SK-N-SH (cell line): ENCODE data around the gene SF3B1. TPM values are rescaled to one million over a fixed set of nuclear protein-coding genes. Genes with fewer than 3 reads are reported as not detected.

Experiments
- CTCF ChIA-PET: fragments of 300-600, 350-600 bp; formaldehyde crosslinking; extraction: SDS; loops from one replicate; lab custom pipeline; 2021; lab: Yijun Ruan, JAX
- POLR2A ChIA-PET: fragments of 350-600 bp; sonication (Branson Sonifier 250); formaldehyde crosslinking; extraction: SDS; loops from one replicate; lab custom pipeline; 2020; ENCODE audit warnings: antibody characterized with exemption, inconsistent platforms; lab: Yijun Ruan, JAX
- DNase-seq: peaks from one replicate; pipeline ENCODE4 v3.0.0; 2012
- H2AFZ ChIP-seq: fragments of 200-600 bp; sonication (generic); 2 replicates; pipeline ENCODE4 v1.8.1; 2016; ENCODE audit warnings: antibody characterized with exemption, mild to moderate bottlenecking, low read depth
- H3F3A ChIP-seq: fragments of 200-600 bp; sonication (generic); replicated peaks from 2 replicates; pipeline ENCODE3; 2016; ENCODE audit warnings: antibody characterized with exemption, mild to moderate bottlenecking; ENCODE audit not compliant: insufficient read depth
- H3K27ac ChIP-seq, 2 experiments: fragments of 200-500 bp in 1 of 2; fragments of 200-600 bp in 1 of 2; sonication (Bioruptor generic) in 1 of 2; sonication (generic), shearing (Covaris generic) in 1 of 2; 2 replicates each; pipeline versions ENCODE4 v1.5.1 to v1.6.1; 2014 to 2016; ENCODE audit warnings: low read depth in 2 of 2, inconsistent platforms in 1 of 2, low read length in 1 of 2, mild to moderate bottlenecking in 1 of 2, mixed read lengths in 1 of 2
- H3K27me3 ChIP-seq: fragments of 200-600 bp; sonication (generic), shearing (Covaris generic); 2 replicates; pipeline ENCODE4 v1.6.1; 2016; ENCODE audit warnings: mixed run types; ENCODE audit not compliant: insufficient read depth
- H3K36me3 ChIP-seq, 2 experiments: fragments of 200-500 bp in 1 of 2; fragments of 200-600 bp in 1 of 2; sonication (Bioruptor generic) in 1 of 2; sonication (generic) in 1 of 2; replicated peaks in 1 of 2; 2 replicates each; pipeline versions ENCODE3 to v1.5.1; 2014 to 2016; ENCODE audit warnings: low read length in 1 of 2, mild to moderate bottlenecking in 1 of 2; ENCODE audit not compliant: insufficient read depth in 2 of 2, control insufficient read depth in 1 of 2
- H3K4me1 ChIP-seq, 2 experiments: fragments of 200-500 bp in 1 of 2; fragments of 200-600 bp in 1 of 2; sonication (Bioruptor generic) in 1 of 2; sonication (generic), shearing (Covaris generic) in 1 of 2; 2 replicates each; pipeline versions ENCODE4 v1.5.1 to v1.6.1; 2014 to 2016; ENCODE audit warnings: low read depth in 1 of 2, low read length in 1 of 2, mixed run types in 1 of 2; ENCODE audit not compliant: insufficient read depth in 2 of 2, control insufficient read depth in 1 of 2
- H3K4me2 ChIP-seq: fragments of 200-600 bp; sonication (generic), shearing (Covaris generic); 2 replicates; pipeline ENCODE4 v1.6.1; 2017; ENCODE audit warnings: mixed run types
- H3K4me3 ChIP-seq, 2 experiments: fragments of 200-500 bp in 1 of 2; fragments of 200-600 bp in 1 of 2; sonication (Bioruptor generic) in 1 of 2; sonication (generic), shearing (Covaris generic) in 1 of 2; 2 replicates each; pipeline versions ENCODE4 v1.5.1 to v1.8.1; 2014 to 2016; ENCODE audit warnings: low read depth in 2 of 2, inconsistent platforms in 1 of 2, low read length in 1 of 2, mild to moderate bottlenecking in 1 of 2, mixed read lengths in 1 of 2, moderate library complexity in 1 of 2
- H3K79me2 ChIP-seq: fragments of 200-600 bp; sonication (generic); 2 replicates; pipeline ENCODE4 v1.8.1; 2017; ENCODE audit warnings: mild to moderate bottlenecking; ENCODE audit not compliant: insufficient read depth
- H3K9ac ChIP-seq: fragments of 200-600 bp; sonication (generic); 2 replicates; pipeline ENCODE4 v1.6.1; 2017; ENCODE audit warnings: mixed run types
- H3K9me2 ChIP-seq: fragments of 200-600 bp; sonication (generic); 2 replicates; pipeline ENCODE4 v1.6.1; 2017; ENCODE audit warnings: mixed run types
- H3K9me3 ChIP-seq: fragments of 200-600 bp; sonication (generic); 2 replicates; pipeline ENCODE4 v1.6.1; 2017; ENCODE audit warnings: mixed run types, mild to moderate bottlenecking, moderate library complexity
- H4K20me1 ChIP-seq: fragments of 200-600 bp; sonication (generic); 2 replicates; pipeline ENCODE4 v1.6.1; 2017; ENCODE audit warnings: mild to moderate bottlenecking, mixed run types; ENCODE audit not compliant: insufficient read depth
- EP300 ChIP-seq, 2 experiments: IDR thresholded peaks; 2 replicates each; pipeline versions ENCODE4 v1.4.0 to v1.6.1; 2012; ENCODE audit warnings: borderline replicate concordance in 1 of 2, low read depth in 1 of 2, low read length in 1 of 2
- FOXJ3 ChIP-seq: sonication (generic); formaldehyde crosslinking; IDR thresholded peaks from 2 replicates; pipeline ENCODE4 v1.5.1; 2020; ENCODE audit warnings: mild to moderate bottlenecking, missing genetic modification reagents
- IRF3 ChIP-seq: fragments of 150-350 bp; IDR thresholded peaks from 2 replicates; pipeline ENCODE4 v1.6.1; 2016; ENCODE audit warnings: mild to moderate bottlenecking, low read depth, low read length
- MAX ChIP-seq: IDR thresholded peaks from 2 replicates; pipeline ENCODE4 v1.4.0; 2012; ENCODE audit warnings: low read depth
- MEF2A ChIP-seq: IDR thresholded peaks from 2 replicates; pipeline ENCODE4 v1.4.0; 2012; ENCODE audit warnings: low read depth, borderline replicate concordance
- NFIC ChIP-seq: IDR thresholded peaks from 2 replicates; pipeline ENCODE4 v1.4.0; 2012; ENCODE audit warnings: borderline replicate concordance
- POLR2AphosphoS5 ChIP-seq: IDR thresholded peaks from 2 replicates; pipeline ENCODE4 v1.6.1; 2012; ENCODE audit warnings: low read depth, low read length
- RCOR1 ChIP-seq: fragments of 150-350 bp; IDR thresholded peaks from 2 replicates; pipeline ENCODE4 v1.6.1; 2017; ENCODE audit warnings: antibody characterized with exemption, low read length
- RXRA ChIP-seq: IDR thresholded peaks from 2 replicates; pipeline ENCODE4 v1.4.0; 2012; ENCODE audit warnings: low read depth, mild to moderate bottlenecking, borderline replicate concordance
- TAF1 ChIP-seq: IDR thresholded peaks from 2 replicates; pipeline ENCODE4 v1.6.1; 2012; ENCODE audit warnings: low read depth, mild to moderate bottlenecking, low read length, moderate library complexity, borderline replicate concordance
- TEAD4 ChIP-seq: IDR thresholded peaks from 2 replicates; pipeline ENCODE4 v1.4.0; 2012; ENCODE audit warnings: mild to moderate bottlenecking, borderline replicate concordance; ENCODE audit not compliant: insufficient read depth
- USF1 ChIP-seq: IDR thresholded peaks from 2 replicates; pipeline ENCODE4 v1.4.0; 2012; ENCODE audit warnings: low read depth, borderline replicate concordance
- WGBS: methylation state at CpG from one replicate; pipeline ENCODE4 v1.1.6; 2017; ENCODE audit warnings: low lambda C conversion rate; 5-methylcytosine and 5-hydroxymethylcytosine counted together
- polyA plus RNA-seq, 3 experiments: library from polyadenylated mRNA; depleted of rRNA; stranded (reverse); fragments of >200 nt; gene quantifications; 2 replicates each; pipeline ENCODE4 v1.2.3, GENCODE V29; 2012
- small RNA-seq, 7 experiments: library from RNA; depleted of rRNA; stranded (forward); fragments of <200 nt; gene quantifications; one replicate each; pipeline ENCODE3, GENCODE V24; 2012

The SF3B1 gene
- polyA plus RNA-seq, 1 of the 3 experiments (the other 2 are of a cell fraction), result 162 TPM

GRCh38 chr2:197340591-197340990 lies 94.2 kb downstream of the SF3B1 start:
- Histone ChIP-seq H3K4me1 (no peaks in the 10 kb centered on the region; a peak in 1 of 4 replicates), H3K79me2 (no peaks in the 10 kb centered on the region), H3F3A (no peaks in the 10 kb centered on the region), H4K20me1 (no peaks in the 10 kb centered on the region), H3K4me2 (no peak overlapping the region), H3K9me3 (no peaks in the 10 kb centered on the region), H3K36me3 (no peaks in the 10 kb centered on the region), H3K9ac (no peak overlapping the region), H3K4me3 (no peak overlapping the region), H3K27ac (no peak overlapping the region), H3K9me2 (no peaks in the 10 kb centered on the region), H3K27me3 (no peaks in the 10 kb centered on the region), H2AFZ (no peak overlapping the region)
- no peak for DNase-seq
- WGBS, result 66% methylated on average over 5 of the region's 5 CpGs
- POLR2A ChIA-PET, result no interaction called here
- CTCF ChIA-PET, result no interaction called here
- TF ChIP-seq RCOR1, result no peak
- no peak for TF ChIP-seq MAX
- TF ChIP-seq EP300 (IDR thresholded peaks at IDR 0.05; ENCODE audit: borderline replicate concordance in 1 of 2, low read depth in 1 of 2, low read length in 1 of 2), result no peak
- TF ChIP-seq USF1, result no peak
- TF ChIP-seq FOXJ3, result no peak
- TF ChIP-seq MEF2A, result no peak
- TF ChIP-seq TEAD4, result no peak
- no peak for TF ChIP-seq RXRA
- TF ChIP-seq IRF3, result no peak
- no peak for TF ChIP-seq POLR2AphosphoS5
- no peak for TF ChIP-seq TAF1
- no peak for TF ChIP-seq NFIC

Small RNA genes lying within 50 kb of the gene (small RNA-seq; reads per million reads assigned to genes)
- 0 reads per million in 7 experiments for gene RF00394
- 0 reads per million in 7 experiments for gene RNU6-1029P

Other genes starting within 250 kb of the SF3B1 start
- gene ANKRD44, start 124.2 kb downstream of the SF3B1 start, polyA plus RNA-seq (2012; rRNA removed), result 12.3 and 12.5 TPM in 2 replicates
- 3.6 and 4.5 TPM in 2 replicates for gene COQ10B, start 18.5 kb upstream of the SF3B1 start, polyA plus RNA-seq (2012; rRNA removed)
- 212 and 227 TPM in 2 replicates for gene HSPD1, start 64.8 kb upstream of the SF3B1 start, polyA plus RNA-seq (2012; rRNA removed)
- gene HSPE1, start 65.4 kb upstream of the SF3B1 start, polyA plus RNA-seq (2012; rRNA removed), result 130 and 142 TPM in 2 replicates
- 22.0 and 24.6 TPM in 2 replicates for gene MOB4, start 81.0 kb upstream of the SF3B1 start, polyA plus RNA-seq (2012; rRNA removed)
- gene RFTN2, start 240.6 kb upstream of the SF3B1 start, polyA plus RNA-seq (2012; rRNA removed), result 0.05 and 0.08 TPM in 2 replicates